Left cardiac atrium (tissue), 4 donors: ENCODE data around the gene DCTN4. TPM values are rescaled to one million over a fixed set of nuclear protein-coding genes. Genes with fewer than 3 reads are reported as not detected.
"Not testable (repeated sequence)": the region's sequence is repeated elsewhere in the genome, so short reads cannot be mapped to it uniquely, and the experiment has no call there.

Experiments
- ATAC-seq, 2 donors: fragments of 200-7000 bp; cut with Tn5 transposase; one replicate each; pipeline ENCODE4 v1.9.1; 2020; ENCODE audit warnings: mild to moderate bottlenecking in 2 of 2, moderate library complexity in 2 of 2
- DNase-seq: peaks from one replicate; pipeline ENCODE4 v3.0.0-alpha.2; 2020
- intact Hi-C, 2 donors: fragments of 100-400 bp; cut with DNase I; formaldehyde crosslinking; loops; one replicate each; pipeline versions ENCODE4 v1.14.1 to v1.15.1; 2022 to 2023
- total RNA-seq, 2 donors: library from RNA; stranded (reverse); fragmentation: NEBNext Ultra II Directional; extraction: Animal tissue kit (Norgen Biotek cat#: 25700); gene quantifications; one replicate each; pipeline ENCODE4 v1.2.1, GENCODE V29; 2021
- donor health status: DM: no; HTN: yes; CAD: no.
- donor health status: DM: no; HTN: yes; CAD: no; lungs with severe emphysema.
- donor health status: DM: yes; HTN: yes; CAD: no.
- donor health status: Dilated cardiomyopathy.

DCTN4 gene
- total RNA-seq, 2 donors from 2014 or later, result 37.8 to 48.1 TPM

GRCh38 chr5:150751096-150751891 is 7.5 kb downstream of the DCTN4 start:
- intact Hi-C loops, result no loop called here
- DNase-seq (no peak), ATAC-seq (no peak)

- ATAC-seq, result no peak
- intact Hi-C loops, result no loop called here
Observed at GRCh38 chr5:150750469-150750868, 8.3 kb downstream of the DCTN4 start.

DNA sequence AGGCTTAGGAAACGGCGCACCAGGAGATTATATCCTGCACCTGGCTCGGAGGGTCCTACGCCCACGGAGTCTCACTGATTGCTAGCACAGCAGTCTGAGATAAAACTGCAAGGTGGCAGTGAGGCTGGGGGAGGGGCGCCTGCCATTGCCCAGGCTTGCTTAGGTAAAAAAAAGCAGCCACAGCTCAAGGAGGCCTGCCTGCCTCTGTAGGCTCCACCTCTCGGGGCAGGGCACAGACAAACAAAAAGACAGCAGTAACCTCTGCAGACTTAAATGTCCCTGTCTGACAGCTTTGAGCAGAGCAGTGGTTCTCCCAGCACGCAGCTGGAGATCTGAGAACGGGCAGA is 15.7 kb downstream of the DCTN4 start:
- DNase-seq, ATAC-seq, intact Hi-C loops: not testable (repeated sequence)

More at GRCh38 chr5:150750469-150750868, 8.3 kb downstream of the DCTN4 start:
- no peak for DNase-seq

DNA sequence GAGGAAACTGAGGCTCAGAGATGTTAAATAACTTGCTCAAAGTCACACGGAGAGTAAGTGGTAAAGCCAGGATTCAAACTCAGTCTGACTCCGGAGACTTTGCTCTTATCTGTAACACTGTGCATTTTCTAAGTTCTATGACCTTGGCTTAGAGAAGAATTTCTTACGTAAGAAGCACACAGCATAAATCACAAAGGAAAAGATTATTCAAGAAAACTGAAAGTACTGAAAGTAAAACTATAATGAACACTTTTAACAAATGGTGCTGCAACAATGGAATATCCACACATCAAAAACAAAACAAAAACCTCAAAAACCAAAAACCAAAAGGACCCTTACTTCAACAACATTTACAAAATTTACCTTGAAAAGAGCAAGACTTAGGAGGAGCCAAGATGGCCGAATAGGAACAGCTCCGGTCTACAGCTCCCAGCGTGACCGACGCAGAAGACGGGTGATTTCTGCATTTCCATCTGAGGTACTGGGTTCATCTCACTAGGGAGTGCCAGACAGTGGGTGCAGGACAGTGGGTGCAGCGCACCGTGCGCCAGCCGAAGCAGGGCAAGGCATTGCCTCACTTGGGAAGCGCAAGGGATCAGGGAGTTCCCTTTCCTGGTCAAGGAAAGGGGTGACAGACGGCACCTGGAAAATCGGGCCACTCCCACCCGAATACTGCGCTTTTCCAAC is 16.2 kb downstream of the DCTN4 start:
- DNase-seq, intact Hi-C loops: not testable (repeated sequence)
- ATAC-seq, result peak in 1 of 2 donors; percentile 44

DNA sequence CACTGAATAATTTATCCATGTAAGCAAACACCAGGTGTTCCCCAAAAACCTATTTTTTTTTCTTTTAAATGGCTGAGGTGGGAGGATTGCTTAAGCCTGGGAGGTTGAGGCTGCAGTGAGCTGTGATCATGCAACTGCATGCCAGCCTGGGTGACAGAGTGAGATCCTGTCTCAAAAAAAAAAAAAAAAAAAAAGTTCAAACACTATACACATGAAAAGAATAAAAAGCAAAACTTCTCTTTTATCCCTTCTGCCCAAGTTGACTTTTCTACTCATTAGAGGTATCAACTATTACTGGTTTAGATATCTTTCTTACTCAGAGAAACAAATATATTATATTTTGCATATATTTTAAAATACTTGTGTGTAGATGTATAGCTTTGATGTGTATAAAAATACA is 17.8 kb downstream of the DCTN4 start:
- DNase-seq (no peak), ATAC-seq (no peak)

DNA sequence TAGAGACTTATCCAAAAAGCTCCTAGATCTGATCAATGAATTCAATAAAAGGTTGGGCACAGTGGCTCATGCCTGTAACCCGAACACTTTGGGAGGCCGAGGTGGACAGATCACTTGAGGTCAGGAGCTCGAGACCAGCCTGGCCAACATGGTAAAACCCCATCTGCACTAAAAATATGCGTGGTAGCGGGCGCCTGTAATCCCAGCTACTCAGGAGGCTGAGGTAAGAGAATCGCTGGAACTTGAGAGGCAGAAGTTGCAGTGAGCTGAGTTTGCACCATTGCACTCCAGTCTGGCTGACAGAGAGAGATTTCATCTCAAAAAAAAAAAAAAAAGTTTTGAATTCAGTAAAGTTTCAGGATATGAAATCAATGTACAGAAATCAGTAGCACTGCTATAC is 20.0 kb downstream of the DCTN4 start:
- intact Hi-C loops, result no loop called here
- ATAC-seq (no peak), DNase-seq (no peak)

More for the DNA sequence above, 17.8 kb downstream of the DCTN4 start:
- intact Hi-C loops, result no loop called here

DNA sequence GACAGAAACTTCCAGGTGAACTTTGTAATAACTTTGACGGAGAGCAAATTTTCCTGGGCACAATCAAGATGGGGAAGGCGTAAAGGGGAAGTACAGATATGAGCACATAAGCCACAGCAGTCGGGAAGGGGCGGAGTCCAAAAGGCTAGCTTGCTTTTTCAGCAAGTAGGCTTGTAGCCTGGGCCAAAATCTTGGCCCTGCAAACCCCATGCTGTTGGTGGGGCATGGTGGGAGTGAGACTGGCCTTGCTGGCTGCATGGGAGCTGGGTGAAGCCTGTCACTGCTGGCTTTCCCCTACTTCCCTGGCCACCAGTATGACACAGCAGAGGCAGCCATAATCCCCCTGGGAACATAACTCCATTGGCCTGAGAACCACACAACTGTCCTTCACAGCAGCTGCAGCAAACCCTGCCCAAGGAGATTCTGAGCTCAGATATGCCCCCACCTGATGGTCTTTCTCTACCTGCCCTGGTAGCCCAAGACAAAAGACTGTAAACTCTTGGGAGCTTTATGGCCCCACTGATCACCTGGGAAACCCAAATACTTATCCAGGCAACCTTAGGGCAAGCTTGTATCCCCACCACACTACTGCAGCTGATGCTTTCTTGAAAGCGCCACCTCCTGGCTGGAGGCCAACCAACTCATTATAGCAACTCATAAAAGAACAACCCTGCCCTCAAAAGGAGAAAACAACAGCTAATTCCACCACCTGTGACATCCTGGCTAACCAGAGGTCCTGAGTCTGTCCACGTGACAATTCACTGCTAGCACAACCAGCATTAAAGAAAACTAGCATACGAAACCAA is 24.0 kb downstream of the DCTN4 start:
- intact Hi-C loops, result no loop called here
- ATAC-seq (peak; percentile 63 to 83), DNase-seq (peak; percentile 58)

DNA sequence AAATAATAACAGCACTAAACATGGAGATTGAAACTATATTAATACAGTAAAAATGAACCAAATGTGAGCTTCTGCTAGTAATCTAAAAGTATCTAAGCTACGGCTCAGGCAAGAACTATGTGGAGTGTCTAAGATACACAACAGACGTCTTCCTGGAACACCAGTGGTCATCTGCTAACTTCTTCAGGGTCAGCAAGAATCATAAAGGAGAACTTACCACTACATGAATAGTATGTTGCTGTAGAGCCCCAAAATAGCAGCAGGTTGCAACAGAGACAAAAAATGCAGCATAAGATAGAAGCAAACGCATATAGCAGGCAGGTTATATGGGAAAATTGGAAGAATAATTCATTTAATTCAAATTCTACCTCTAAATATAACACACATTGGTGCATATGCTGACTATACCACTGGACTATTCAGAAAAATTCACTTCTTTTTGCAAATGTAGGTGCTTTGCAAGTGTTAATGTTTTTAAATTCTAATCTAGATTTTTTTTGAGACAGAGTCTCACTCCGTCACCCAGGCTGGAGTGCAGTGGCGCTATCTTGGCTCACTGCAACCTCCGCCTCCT is 27.1 kb downstream of the DCTN4 start:
- ATAC-seq (peak in 1 of 2 donors; percentile 73), DNase-seq (no peak)
- intact Hi-C loops, result no loop called here

DNA sequence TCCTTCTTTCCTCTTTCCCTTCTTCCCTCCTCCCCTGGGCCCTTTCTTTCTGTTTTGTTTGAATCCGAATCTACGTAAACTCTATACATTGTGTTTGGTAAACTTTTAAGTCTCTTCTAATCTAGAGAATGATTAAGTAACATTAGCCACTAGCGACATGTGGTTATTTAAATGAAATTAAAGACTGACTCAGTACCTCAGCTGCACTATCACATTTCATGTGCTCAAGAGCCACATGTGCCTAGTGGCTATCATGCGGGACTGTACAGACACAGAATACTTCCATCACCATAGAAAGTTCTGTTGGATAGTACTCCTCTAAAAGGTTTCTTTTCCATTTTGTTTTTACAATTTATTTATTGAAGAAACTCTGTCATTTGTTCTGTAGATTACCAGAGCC is 29.0 kb downstream of the DCTN4 start:
- intact Hi-C loops, result no loop called here
- DNase-seq, result no peak
- no peak for ATAC-seq

GRCh38 chr5:150723845-150724244 is 35.0 kb downstream of the DCTN4 start:
- DNase-seq, result no peak
- ATAC-seq, result no peak
- intact Hi-C loops, result no loop called here

DNA sequence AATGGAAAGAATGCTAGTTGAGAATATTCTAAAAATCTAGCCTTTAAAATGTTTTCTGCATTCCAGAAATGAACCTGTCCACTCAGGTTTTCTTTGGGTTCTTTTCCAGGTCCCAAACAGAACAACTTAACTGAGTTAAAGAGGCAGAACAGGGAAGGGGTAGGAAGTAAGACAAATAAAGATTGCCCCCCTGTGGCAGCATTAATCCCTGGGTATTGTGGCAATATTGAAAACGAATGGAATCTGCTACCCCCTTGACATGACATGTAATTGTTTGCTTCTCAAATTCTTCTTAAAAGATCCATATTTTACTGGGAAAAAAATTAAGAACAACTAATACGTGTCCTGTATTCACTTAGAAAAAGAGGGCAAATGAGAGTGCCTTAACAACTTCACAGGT is 48.7 kb downstream of the DCTN4 start:
- DNase-seq (no peak), ATAC-seq (no peak)
- intact Hi-C loops, result no loop called here

DNA sequence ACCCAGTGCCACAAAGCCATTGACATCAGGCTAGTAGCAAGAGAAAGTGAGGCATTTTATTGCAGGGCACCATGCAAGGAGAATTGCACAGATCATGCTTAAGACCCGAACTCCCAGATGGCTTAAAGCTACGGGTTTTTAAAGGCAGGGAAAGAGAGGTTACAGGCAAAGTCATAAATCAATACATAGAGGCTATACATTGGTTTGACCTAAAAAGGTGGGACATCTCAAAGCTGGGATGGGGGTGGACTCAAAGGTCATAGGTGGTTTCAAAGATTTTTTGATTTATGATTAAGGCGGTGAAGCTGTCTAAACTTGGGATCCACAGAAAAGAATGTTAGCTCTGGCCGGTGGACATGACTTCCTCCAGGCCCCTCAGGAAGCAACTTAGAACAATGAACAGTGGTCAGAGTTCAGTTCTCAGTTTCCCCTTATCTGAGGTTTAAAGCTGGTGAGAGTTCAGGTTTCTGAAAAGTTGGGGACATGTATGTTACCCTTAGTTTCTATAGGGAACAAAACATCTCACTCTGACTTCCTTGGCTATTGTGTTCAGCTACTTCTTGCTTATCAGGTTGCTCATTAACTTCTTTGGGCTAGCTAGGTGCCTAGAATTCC is 51.9 kb downstream of the DCTN4 start:
- intact Hi-C loops, result loop anchor here in 1 of 2 donors (10.0 kb wide), 1 partner anchor 252 kb away; no protein-coding TSS in a partner anchor
- ATAC-seq, result no peak
- no peak for DNase-seq

DNA sequence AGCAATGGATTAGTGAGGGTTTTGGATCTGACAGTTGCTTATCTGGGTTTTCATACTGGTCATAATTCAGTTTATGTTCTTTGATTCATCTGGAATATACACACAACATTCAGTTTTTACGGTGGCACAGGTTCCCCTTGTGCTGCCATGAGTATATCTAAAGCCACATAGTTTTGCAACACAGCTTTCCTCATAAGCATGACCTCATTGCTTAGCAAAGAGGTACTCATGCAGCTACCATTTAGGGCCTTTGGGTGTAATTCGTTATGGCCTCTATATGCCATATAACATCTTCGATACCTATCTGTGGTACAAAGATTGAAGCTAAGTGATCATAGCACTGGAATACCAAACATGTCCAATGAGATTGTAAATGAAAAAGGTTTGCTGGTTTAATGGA is 55.1 kb downstream of the DCTN4 start:
- intact Hi-C loops, result loop anchor here in 1 of 2 donors (10.0 kb wide), 1 partner anchor 249 kb away; no protein-coding TSS in a partner anchor
- DNase-seq (no peak), ATAC-seq (no peak)

DNA sequence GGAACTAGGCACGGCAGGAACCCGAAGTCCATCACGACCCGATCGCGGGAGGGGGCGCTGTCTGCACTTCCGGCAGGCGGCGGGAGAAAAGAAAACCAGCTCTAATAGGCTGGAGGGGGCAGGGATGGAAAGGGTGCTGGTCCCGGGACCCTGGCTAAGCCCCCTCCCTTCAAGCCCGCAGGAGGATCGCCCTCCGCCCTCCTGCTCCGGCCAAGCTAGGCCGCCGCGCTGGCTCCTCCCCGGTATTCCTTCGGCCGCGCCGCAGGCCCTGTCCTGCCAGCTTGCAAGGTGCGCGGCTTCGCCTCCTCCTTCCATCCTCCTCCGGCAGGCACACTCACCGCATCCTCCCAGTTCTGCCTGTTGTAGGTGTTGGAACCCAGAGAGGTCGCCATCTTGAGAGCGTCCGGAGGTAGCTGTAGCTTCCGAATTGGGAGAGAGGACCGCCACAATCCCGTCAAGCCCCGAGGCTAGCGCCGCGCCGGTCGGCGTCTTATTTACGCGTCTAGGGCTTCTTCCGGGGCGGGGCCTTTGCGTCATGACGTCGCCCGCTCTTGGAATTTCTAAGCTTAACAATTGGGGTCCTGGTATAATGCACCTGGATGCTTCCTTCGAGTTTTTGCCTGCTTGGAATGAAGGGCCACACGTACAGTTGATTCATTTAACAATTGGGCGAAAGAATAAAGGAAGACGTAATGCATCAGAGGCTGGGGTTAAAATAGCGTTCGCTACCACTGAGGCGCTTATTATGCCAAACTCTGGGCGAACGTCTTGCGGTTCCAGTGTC is 58.0 kb downstream of the DCTN4 start, which contains the start of gene RBM22:
Gene RBM22 (minus strand): TSS at position 469 of the 784 bp plus-strand sequence. CDS start 77 bp downstream, at position 392.
- ATAC-seq, result peak; percentile 99 to 100
- DNase-seq, result peak; percentile 95
- intact Hi-C loops, result loop anchor here in 1 of 2 donors (10.0 kb wide), 1 partner anchor 246 kb away; no protein-coding TSS in a partner anchor

DNA sequence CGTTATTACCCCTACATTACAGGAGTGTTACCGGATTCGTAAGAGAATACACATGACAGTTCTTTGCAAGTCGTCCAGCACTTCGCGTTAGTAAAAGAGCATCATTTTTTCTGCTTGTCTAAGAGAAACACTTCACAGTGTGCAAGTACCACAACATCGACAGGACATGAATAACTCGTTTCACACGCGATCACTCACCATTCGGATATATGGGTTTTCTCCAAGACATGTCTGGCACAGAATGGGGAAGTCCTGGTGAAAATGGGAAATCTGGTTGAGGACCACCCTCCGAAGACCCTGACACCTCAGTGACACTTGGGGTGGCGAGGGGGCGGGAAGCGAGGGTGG is 58.6 kb downstream of the DCTN4 start:
- ATAC-seq, result no peak
- no peak for DNase-seq
- intact Hi-C loops, result loop anchor here in 1 of 2 donors (10.0 kb wide), 1 partner anchor 245 kb away; no protein-coding TSS in a partner anchor

DNA sequence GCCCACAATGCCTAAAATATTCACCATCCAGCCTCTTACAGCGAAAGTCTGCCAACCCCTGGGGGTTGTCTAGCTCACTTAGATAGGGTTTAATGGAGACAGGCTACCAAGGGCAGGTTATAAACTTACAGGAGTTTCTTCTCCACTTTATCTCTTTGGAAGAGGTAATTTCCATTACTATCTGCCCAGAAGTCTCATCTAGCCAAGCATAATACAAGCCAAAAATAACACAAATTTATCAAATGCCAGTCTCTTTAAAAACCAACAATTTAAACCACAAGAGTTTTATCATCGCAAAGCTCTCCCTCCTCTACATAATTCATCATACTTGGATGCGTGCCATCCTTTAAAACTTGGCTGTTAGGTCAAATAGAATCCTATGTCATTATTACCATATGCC is 64.2 kb downstream of the DCTN4 start:
- ATAC-seq, result peak; percentile 15 to 90
- no peak for DNase-seq
- intact Hi-C loops, result loop anchor here in 1 of 2 donors (5.0 kb wide), 1 partner anchor 132 kb away; no protein-coding TSS in a partner anchor

DNA sequence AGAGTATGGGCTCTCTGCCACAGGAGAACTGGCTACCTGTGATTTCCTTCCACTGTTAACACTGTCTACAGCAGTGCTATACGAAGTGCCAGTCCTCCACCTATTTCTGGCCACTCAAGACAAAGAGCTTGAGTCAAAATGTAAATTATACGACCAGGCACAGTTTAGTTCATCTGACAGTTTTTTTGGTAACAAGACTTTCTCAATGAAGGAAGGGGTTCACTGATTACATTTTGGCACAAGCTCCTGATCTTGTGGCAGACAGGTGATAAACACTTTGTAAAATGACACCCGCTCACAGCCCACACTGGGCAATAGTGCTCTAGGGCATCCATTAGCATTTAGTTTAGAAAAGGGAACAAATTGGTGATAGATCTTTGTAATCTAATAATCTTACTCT is 66.5 kb downstream of the DCTN4 start:
- ATAC-seq (no peak), DNase-seq (no peak)
- intact Hi-C loops, result no loop called here

GRCh38 chr5:150690760-150691159 is 68.1 kb downstream of the DCTN4 start:
- intact Hi-C loops, result no loop called here
- no peak for ATAC-seq
- DNase-seq, result no peak
